GM12878 (cell line): ENCODE data around the gene NOTCH4. TPM values are rescaled to one million over a fixed set of nuclear protein-coding genes. Genes with fewer than 3 reads are reported as not detected.
A peak's percentile ranks its signal among the peaks of the same experiment; 100 is the strongest.

Experiments used
- E4F1 ChIP-seq: fragments of 450-650 bp; IDR thresholded peaks from 2 replicates; pipeline ENCODE4 v1.6.1; 2018; ENCODE audit warnings: borderline replicate concordance, mild to moderate bottlenecking; ENCODE audit not compliant: partially characterized antibody
- EED ChIP-seq: sonication (generic); IDR thresholded peaks from 2 replicates; pipeline ENCODE4 v1.6.1; 2016; ENCODE audit warnings: antibody characterized with exemption, low read depth
- EZH2 ChIP-seq: IDR thresholded peaks from 2 replicates; pipeline ENCODE4 v1.6.1; 2012; ENCODE audit warnings: low read depth, mild to moderate bottlenecking, control low read depth, inconsistent platforms, low read length, borderline replicate concordance; ENCODE audit not compliant: control insufficient read depth
- FOS ChIP-seq: IDR thresholded peaks from 3 replicates; pipeline ENCODE4 v1.6.1; 2011; ENCODE audit warnings: borderline replicate concordance; ENCODE audit not compliant: insufficient read length; ENCODE audit errors: extremely low read depth
- GATAD2B ChIP-seq: fragments of 450-650 bp; conservative IDR thresholded peaks from 2 replicates; pipeline ENCODE4 v1.6.1; 2017; ENCODE audit warnings: low read depth, mild to moderate bottlenecking, moderate library complexity
- KLF5 ChIP-seq: fragments of 450-650 bp; IDR thresholded peaks from 2 replicates; pipeline ENCODE4 v1.6.1; 2014; ENCODE audit warnings: mild to moderate bottlenecking; ENCODE audit not compliant: partially characterized antibody
- NFXL1 ChIP-seq: fragments of 450-650 bp; IDR thresholded peaks from 2 replicates; pipeline ENCODE4 v1.6.1; 2017; ENCODE audit warnings: antibody characterized with exemption, mild to moderate bottlenecking, borderline replicate concordance
- NFYB ChIP-seq: IDR thresholded peaks from 2 replicates; pipeline ENCODE4 v1.6.1; 2011; ENCODE audit warnings: low read depth, mild to moderate bottlenecking, low read length, improper control_type of control experiment, moderate library complexity; ENCODE audit not compliant: insufficient read depth
- PBX3 ChIP-seq: IDR thresholded peaks from 2 replicates; pipeline ENCODE4 v1.6.1; 2011; ENCODE audit warnings: mild to moderate bottlenecking, low read depth, low read length, moderate library complexity; ENCODE audit not compliant: insufficient replicate concordance
- RELA ChIP-seq: fragments of 450-650 bp; IDR thresholded peaks from 2 replicates; pipeline ENCODE4 v1.8.0; 2014; ENCODE audit warnings: borderline replicate concordance; ENCODE audit not compliant: partially characterized antibody
- SKIL ChIP-seq: fragments of 450-650 bp; IDR thresholded peaks from 2 replicates; pipeline ENCODE4 v1.6.1; 2017; ENCODE audit warnings: mild to moderate bottlenecking, low read depth, inconsistent platforms; ENCODE audit not compliant: poor library complexity, severe bottlenecking
- ZNF622 ChIP-seq: fragments of 450-650 bp; IDR thresholded peaks from 2 replicates; pipeline ENCODE4 v1.6.1; 2017; ENCODE audit warnings: mild to moderate bottlenecking, inconsistent platforms
- polyA plus RNA-seq, 11 experiments: library from polyadenylated mRNA; depleted of rRNA in 4 of 11; unstranded in 6 of 11; stranded (reverse) in 5 of 11; fragments of >200 nt; fragmentation: Nextera tagmentation in 4 of 11; fragmentation: Illumina TruSeq in 1 of 11; extraction: Ambion mirVana in 4 of 11; extraction: Trizol in 1 of 11; gene quantifications; 1 replicate in 1 of 11; 2 replicates in 10 of 11; pipeline versions ENCODE4 v1.2.1 to v1.2.3, GENCODE V29; 2011 to 2016; ENCODE audit warnings: inconsistent platforms in 2 of 11, missing spikeins in 2 of 11, low read depth in 1 of 11
- total RNA-seq, 4 experiments: library from RNA; depleted of rRNA in 3 of 4; stranded (reverse); fragments of >200 nt in 3 of 4; fragmentation: Illumina TruSeq in 1 of 4; extraction: Trizol in 1 of 4; gene quantifications; 2 replicates each; pipeline versions ENCODE4 v1.2.1 to v1.2.3, GENCODE V29; 2013 to 2021
- TF ChIP-seq, protein P1 (sequence below): fragments of 450-650 bp; IDR thresholded peaks from 2 replicates; pipeline ENCODE4 v1.6.1; 2016; ENCODE audit warnings: mild to moderate bottlenecking
- TF ChIP-seq, protein P2 (sequence below): IDR thresholded peaks from 2 replicates; pipeline ENCODE4 v1.6.1; 2012; ENCODE audit warnings: low read depth, low read length, improper control_type of control experiment
- TF ChIP-seq, protein P3 (sequence below): fragments of 450-650 bp; IDR thresholded peaks from 2 replicates; pipeline ENCODE4 v1.6.1; 2017; ENCODE audit warnings: antibody characterized with exemption, mild to moderate bottlenecking, moderate library complexity

The NOTCH4 gene
- total and polyA plus RNA-seq, 10 of the 15 experiments (the other 5 are each of a cell fraction or from before 2014, with no cell fraction given), result 0.66 to 3.3 (median 1.4) TPM

DNA sequence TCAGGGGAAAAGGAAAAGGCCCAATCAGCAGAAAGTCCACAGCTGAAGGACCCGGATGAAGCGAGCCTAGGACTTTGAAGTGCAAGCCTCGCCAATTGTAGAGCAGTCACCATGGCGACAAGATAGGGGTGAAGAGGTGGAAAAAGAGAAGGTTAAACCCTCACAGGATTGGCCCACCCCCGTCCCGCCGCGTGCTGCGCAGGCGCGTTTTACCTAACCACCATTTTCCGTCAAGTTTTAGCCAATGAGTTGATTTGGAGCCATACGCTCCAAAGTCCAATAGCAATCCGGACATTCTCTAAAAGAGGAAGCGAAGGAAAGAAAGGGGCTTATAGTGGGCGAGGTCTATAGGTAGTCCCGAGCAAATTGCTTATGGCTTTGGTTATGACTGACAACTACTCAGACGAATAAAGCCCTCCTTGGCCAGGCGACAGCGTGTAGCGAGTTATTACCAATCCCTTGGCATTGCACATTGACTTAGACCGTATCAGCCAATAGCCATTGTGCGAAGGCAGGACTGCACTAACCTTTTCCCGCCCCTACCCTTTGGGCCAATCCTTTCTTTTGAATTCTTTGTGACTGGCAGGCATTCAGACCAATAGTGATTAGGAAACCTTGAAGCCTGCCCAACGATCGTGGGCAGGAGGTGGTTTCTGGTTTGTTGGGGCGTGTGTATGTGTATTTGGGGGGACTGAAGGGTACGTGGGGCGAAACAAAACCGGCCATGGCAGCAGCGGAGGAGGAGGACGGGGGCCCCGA is 45.9 kb downstream of the NOTCH4 start, which contains the start of gene RNF5 (continued):
- peak; percentile 43 for TF ChIP-seq E4F1
- 0 out of 2 replicates have a peak, but pooled peaks have one; percentile 9 for TF ChIP-seq EED
- TF ChIP-seq NFXL1, result no peak
- TF ChIP-seq GATAD2B, result no peak
- TF ChIP-seq, protein P1, sequence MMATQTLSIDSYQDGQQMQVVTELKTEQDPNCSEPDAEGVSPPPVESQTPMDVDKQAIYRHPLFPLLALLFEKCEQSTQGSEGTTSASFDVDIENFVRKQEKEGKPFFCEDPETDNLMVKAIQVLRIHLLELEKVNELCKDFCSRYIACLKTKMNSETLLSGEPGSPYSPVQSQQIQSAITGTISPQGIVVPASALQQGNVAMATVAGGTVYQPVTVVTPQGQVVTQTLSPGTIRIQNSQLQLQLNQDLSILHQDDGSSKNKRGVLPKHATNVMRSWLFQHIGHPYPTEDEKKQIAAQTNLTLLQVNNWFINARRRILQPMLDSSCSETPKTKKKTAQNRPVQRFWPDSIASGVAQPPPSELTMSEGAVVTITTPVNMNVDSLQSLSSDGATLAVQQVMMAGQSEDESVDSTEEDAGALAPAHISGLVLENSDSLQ, result peak; percentile 100
- TF ChIP-seq EZH2, result no peak
- TF ChIP-seq PBX3, result peak; percentile 97
- no peak for TF ChIP-seq ZNF622
- peak; percentile 99 for TF ChIP-seq NFYB
- peak; percentile 92 for TF ChIP-seq SKIL
- peak; percentile 95 for TF ChIP-seq FOS
- no peak for TF ChIP-seq RELA
- TF ChIP-seq, protein P2, sequence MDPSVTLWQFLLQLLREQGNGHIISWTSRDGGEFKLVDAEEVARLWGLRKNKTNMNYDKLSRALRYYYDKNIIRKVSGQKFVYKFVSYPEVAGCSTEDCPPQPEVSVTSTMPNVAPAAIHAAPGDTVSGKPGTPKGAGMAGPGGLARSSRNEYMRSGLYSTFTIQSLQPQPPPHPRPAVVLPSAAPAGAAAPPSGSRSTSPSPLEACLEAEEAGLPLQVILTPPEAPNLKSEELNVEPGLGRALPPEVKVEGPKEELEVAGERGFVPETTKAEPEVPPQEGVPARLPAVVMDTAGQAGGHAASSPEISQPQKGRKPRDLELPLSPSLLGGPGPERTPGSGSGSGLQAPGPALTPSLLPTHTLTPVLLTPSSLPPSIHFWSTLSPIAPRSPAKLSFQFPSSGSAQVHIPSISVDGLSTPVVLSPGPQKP, result no peak
- peak; percentile 97 for TF ChIP-seq KLF5
- TF ChIP-seq, protein P3, sequence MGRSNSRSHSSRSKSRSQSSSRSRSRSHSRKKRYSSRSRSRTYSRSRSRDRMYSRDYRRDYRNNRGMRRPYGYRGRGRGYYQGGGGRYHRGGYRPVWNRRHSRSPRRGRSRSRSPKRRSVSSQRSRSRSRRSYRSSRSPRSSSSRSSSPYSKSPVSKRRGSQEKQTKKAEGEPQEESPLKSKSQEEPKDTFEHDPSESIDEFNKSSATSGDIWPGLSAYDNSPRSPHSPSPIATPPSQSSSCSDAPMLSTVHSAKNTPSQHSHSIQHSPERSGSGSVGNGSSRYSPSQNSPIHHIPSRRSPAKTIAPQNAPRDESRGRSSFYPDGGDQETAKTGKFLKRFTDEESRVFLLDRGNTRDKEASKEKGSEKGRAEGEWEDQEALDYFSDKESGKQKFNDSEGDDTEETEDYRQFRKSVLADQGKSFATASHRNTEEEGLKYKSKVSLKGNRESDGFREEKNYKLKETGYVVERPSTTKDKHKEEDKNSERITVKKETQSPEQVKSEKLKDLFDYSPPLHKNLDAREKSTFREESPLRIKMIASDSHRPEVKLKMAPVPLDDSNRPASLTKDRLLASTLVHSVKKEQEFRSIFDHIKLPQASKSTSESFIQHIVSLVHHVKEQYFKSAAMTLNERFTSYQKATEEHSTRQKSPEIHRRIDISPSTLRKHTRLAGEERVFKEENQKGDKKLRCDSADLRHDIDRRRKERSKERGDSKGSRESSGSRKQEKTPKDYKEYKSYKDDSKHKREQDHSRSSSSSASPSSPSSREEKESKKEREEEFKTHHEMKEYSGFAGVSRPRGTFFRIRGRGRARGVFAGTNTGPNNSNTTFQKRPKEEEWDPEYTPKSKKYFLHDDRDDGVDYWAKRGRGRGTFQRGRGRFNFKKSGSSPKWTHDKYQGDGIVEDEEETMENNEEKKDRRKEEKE, result no peak
